ENCODE measurements around the gene STARD10.

DNA sequence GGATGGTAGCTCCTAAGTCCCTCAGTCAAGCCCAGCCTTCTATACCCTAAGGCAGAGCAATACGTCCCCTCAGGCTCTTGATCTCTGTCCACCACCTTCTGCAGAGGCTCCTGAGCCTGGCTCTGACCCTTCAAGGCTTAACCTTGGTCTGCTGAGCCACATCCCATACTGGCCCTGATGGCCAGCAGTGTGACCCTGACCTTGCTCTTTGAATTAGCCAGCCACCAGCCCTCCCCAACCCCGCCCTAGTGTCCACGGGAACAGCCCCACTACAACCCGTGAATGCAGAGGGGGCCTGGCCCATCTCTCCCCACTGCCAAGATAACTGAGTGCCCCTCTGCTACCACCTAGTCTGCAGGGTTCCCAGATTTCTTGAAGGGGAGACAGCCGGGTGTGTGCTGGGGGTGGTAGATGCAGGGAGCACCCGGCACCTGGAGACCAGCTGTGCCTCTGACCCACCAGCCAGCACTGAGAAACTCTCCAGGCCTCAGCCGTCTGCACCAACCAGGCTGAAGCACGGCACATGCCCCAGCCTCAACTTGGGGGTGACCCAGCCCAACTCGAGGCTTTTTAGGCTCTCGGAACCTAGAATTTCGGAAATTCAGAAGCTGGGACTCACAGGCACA is 47.8 kb downstream of the STARD10 start:
- no peak for TF ChIP-seq POLR2A (IDR thresholded peaks at IDR 0.05)
- TF ChIP-seq, protein P1, sequence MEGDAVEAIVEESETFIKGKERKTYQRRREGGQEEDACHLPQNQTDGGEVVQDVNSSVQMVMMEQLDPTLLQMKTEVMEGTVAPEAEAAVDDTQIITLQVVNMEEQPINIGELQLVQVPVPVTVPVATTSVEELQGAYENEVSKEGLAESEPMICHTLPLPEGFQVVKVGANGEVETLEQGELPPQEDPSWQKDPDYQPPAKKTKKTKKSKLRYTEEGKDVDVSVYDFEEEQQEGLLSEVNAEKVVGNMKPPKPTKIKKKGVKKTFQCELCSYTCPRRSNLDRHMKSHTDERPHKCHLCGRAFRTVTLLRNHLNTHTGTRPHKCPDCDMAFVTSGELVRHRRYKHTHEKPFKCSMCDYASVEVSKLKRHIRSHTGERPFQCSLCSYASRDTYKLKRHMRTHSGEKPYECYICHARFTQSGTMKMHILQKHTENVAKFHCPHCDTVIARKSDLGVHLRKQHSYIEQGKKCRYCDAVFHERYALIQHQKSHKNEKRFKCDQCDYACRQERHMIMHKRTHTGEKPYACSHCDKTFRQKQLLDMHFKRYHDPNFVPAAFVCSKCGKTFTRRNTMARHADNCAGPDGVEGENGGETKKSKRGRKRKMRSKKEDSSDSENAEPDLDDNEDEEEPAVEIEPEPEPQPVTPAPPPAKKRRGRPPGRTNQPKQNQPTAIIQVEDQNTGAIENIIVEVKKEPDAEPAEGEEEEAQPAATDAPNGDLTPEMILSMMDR (IDR thresholded peaks at IDR 0.05) = no peak

Measured in esophagus squamous epithelium (tissue), 4 donors.